Activated CD4-positive, alpha-beta T cell treated with anti-CD3 and anti-CD28 coated beads, Interleukin-2, amount 50 U/mL, for 4 hours (primary cell): ENCODE data around the gene ITIH3.

Experiments used
- DNase-seq, 2 experiments: peaks; one replicate each; pipeline ENCODE4 v3.0.0-alpha.2; 2020

Gene ITIH3

GRCh38 chr3:52846432-52846965 lies 51.9 kb downstream of the ITIH3 start:
- DNase-seq = no peak

GRCh38 chr3:52847241-52847640 lies 52.6 kb downstream of the ITIH3 start:
- no peak for DNase-seq

- DNase-seq = no peak
These were observed 53.1 kb downstream of the ITIH3 start for GRCh38 chr3:52847726-52848125.

DNA sequence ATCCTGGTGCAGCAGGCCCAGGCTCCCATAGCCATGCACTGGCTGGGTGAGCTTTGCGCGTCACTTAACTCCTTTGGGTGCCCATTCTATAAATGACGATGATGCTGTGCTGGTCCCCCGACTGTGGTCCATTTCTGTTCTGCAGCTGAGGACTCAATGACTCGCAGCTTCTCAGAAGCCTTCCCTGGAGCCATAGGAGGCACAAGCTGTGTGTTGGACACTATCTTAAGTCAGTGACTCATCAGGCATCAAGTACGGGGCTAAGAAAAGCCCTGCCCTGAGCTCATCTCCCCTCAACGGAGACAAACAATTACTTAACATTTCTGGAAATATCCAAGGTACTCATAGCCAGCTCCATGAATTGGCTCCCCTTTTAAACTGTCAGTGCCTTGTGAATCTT lies 54.0 kb downstream of the ITIH3 start:
- no peak for DNase-seq

DNA sequence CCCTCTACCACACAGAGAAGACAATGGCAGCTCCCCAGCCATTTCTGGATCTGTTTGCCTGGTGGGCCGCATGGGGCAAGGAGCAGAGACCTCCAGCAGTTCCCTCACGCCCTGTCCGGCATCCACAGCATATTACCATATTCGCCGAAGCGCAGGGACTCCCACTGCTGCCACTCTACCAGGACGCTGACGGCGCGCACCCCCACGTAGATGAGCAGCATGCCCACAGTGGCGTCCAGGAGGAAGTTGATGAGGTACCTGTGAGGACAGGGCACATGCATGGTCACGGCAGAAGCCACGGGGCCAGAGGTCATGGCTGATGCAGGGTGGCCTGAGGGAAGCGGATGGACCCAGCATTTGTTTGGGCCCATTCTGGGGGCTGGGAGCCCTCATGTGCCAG lies 55.1 kb downstream of the ITIH3 start:
- no peak for DNase-seq

DNA sequence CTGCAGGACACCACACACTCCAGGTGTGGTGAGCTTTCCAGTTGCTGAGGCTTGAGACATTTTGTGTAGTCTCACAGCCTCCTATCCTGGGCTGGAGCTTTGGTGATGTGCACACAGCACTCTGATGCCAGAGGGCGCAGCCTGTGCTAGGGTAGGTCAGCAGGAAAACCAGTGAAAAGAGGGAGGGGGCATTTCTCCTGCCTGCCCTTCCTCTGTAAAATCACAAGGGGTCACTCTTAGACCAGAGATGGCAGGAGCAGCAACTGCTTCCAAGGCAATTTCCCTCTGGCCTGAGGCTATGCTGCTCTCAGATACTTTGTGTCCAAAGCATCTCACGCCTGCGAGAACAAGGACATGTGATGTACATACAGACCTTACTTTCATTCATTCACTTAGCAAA lies 56.8 kb downstream of the ITIH3 start:
- DNase-seq = no peak

DNA sequence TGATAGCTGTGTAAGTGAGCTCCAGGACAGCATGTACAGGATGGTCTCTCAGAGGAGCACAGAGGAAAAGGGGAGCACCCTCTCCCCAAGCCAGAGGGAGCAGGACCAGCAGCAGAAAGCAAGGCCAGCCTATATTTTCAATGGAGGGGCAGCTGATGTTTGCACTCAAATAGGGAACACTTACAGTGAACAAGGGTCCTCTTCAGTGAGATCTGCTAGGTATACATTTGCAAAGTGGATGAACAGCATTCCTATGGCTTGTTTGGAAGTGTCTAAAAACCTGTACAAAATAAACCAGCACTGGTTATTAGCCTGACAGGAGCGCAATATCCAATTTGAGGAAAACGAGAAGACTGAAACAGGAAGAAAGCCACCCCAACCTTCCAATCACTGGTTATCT lies 57.8 kb downstream of the ITIH3 start:
- no peak for DNase-seq

GRCh38 chr3:52854013-52854412 lies 59.4 kb downstream of the ITIH3 start:
- DNase-seq = no peak

- DNase-seq = no peak
These were observed 62.1 kb downstream of the ITIH3 start for GRCh38 chr3:52856666-52857065.

DNA sequence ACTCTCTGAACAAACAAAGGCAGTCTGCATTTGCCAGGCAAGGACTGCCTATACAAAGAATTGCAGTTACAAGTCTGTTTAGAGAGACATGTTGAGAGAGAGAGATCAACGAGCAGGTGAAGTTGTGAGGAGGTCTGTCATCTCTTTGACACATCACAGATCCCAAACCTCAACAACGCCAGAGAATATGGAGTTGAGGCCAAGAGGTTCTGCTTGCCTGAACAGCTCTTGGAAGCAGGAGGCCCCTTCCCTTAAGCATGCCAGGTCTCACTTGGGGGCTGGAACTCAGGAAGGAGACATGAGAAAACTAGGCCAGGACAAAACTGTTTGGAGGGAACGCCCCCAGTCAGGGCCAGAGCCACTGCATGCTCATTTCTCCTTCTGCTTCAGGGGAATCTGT lies 62.5 kb downstream of the ITIH3 start:
- no peak for DNase-seq

GRCh38 chr3:52857864-52858263 lies 63.3 kb downstream of the ITIH3 start:
- no peak for DNase-seq
